K562 (cell line): ENCODE data around the gene TMEM151A. TPM values are rescaled to one million over a fixed set of nuclear protein-coding genes. Genes with fewer than 3 reads are reported as not detected.

Source experiments
- BRD4 ChIP-seq: fragments of 200-600 bp; sonication (generic); IDR thresholded peaks from 2 replicates; pipeline ENCODE4 v1.6.1; 2017; ENCODE audit warnings: inconsistent platforms
- EP400 ChIP-seq: fragments of 450-650 bp; IDR thresholded peaks from 2 replicates; pipeline ENCODE4 v1.6.1; 2017; ENCODE audit warnings: antibody characterized with exemption, mild to moderate bottlenecking, moderate library complexity
- GABPB1 ChIP-seq: sonication (generic); formaldehyde crosslinking; IDR thresholded peaks from 2 replicates; pipeline ENCODE4 v1.8.0; 2022; ENCODE audit warnings: mild to moderate bottlenecking, missing genetic modification reagents
- GMEB1 ChIP-seq: fragments of 250-450 bp; sonication (Bioruptor Pico); IDR thresholded peaks from 2 replicates; pipeline ENCODE4 v1.4.0; 2020; ENCODE audit warnings: mild to moderate bottlenecking
- L3MBTL2 ChIP-seq: fragments of 450-650 bp; IDR thresholded peaks from 2 replicates; pipeline ENCODE4 v1.6.1; 2016; ENCODE audit warnings: mild to moderate bottlenecking, moderate library complexity
- MEIS2 ChIP-seq: fragments of 450-650 bp; IDR thresholded peaks from 2 replicates; pipeline ENCODE4 v1.6.1; 2014; ENCODE audit warnings: mild to moderate bottlenecking; ENCODE audit not compliant: partially characterized antibody
- PML ChIP-seq: IDR thresholded peaks from 2 replicates; pipeline ENCODE4 v1.6.1; 2012; ENCODE audit warnings: low read length, inconsistent platforms
- SMAD1 ChIP-seq: fragments of 150-350 bp; IDR thresholded peaks from 2 replicates; pipeline ENCODE4 v1.6.1; 2014; ENCODE audit warnings: low read length, low read depth; ENCODE audit not compliant: partially characterized antibody
- USF1 ChIP-seq: sonication (generic); formaldehyde crosslinking; IDR thresholded peaks from 2 replicates; pipeline ENCODE4 v1.9.0; 2022; ENCODE audit warnings: mild to moderate bottlenecking, missing genetic modification reagents
- ZBTB7A ChIP-seq: IDR thresholded peaks from 2 replicates; pipeline ENCODE4 v1.6.1; 2011; ENCODE audit warnings: low read depth, mild to moderate bottlenecking, low read length, moderate library complexity, borderline replicate concordance; ENCODE audit not compliant: control insufficient read depth
- ZC3H4 ChIP-seq: sonication (generic); formaldehyde crosslinking; IDR thresholded peaks from 2 replicates; pipeline ENCODE4 v1.9.0; 2021; ENCODE audit warnings: missing genetic modification reagents, borderline replicate concordance
- ZNF121 ChIP-seq: sonication (generic); formaldehyde crosslinking; conservative IDR thresholded peaks from 2 replicates; pipeline ENCODE4 v1.8.0; 2022; ENCODE audit warnings: missing genetic modification reagents
- ZNF76 ChIP-seq: fragments of 250-450 bp; sonication (Bioruptor Pico); IDR thresholded peaks from 2 replicates; pipeline ENCODE4 v1.4.0; 2020; ENCODE audit warnings: mild to moderate bottlenecking, moderate library complexity, borderline replicate concordance
- polyA plus RNA-seq, 8 experiments: library from polyadenylated mRNA; depleted of rRNA in 4 of 8; stranded (reverse) in 5 of 8; unstranded in 3 of 8; fragments of >200 nt; fragmentation: Nextera tagmentation in 2 of 8; fragmentation: Illumina TruSeq in 1 of 8; extraction: Ambion mirVana in 2 of 8; extraction: Trizol in 1 of 8; gene quantifications; 2 replicates each; pipeline versions ENCODE4 v1.2.1 to v1.2.3, GENCODE V29; 2011 to 2014; ENCODE audit warnings: inconsistent platforms in 1 of 8, missing spikeins in 1 of 8
- total RNA-seq, 7 experiments: library from RNA; depleted of rRNA in 6 of 7; stranded (reverse); fragments of >200 nt in 6 of 7; fragmentation: Illumina TruSeq in 2 of 7; extraction: Trizol in 2 of 7; gene quantifications; 2 replicates each; pipeline versions ENCODE4 v1.2.1 to v1.2.3, GENCODE V29; 2011 to 2021; ENCODE audit warnings: low replicate concordance in 1 of 7
- TF ChIP-seq, protein P1 (sequence below): IDR thresholded peaks from 2 replicates; pipeline ENCODE4 v1.6.1; 2011; ENCODE audit warnings: borderline replicate concordance, low read depth, mild to moderate bottlenecking, moderate library complexity, low read length; ENCODE audit not compliant: insufficient read depth, poor library complexity, severe bottlenecking
- TF ChIP-seq, protein P2 (sequence below): sonication (generic); formaldehyde crosslinking; IDR thresholded peaks from 2 replicates; pipeline ENCODE4 v1.5.0; 2020; ENCODE audit warnings: missing genetic modification reagents
- TF ChIP-seq, protein P3 (sequence below): fragments of 200-800 bp; sonication (Bioruptor generic); IDR thresholded peaks from 2 replicates; pipeline ENCODE4 v1.6.1; 2017; ENCODE audit warnings: missing genetic modification characterization, missing compliant biosample characterization
- TF ChIP-seq, protein P4 (sequence below): sonication (generic); formaldehyde crosslinking; IDR thresholded peaks from 2 replicates; pipeline ENCODE4 v1.8.1; 2023; ENCODE audit warnings: mild to moderate bottlenecking, missing genetic modification reagents

The TMEM151A gene
- total and polyA plus RNA-seq, 9 of the 15 experiments (the other 6 are each of a cell fraction or from before 2014, with no cell fraction given), result not detected

DNA sequence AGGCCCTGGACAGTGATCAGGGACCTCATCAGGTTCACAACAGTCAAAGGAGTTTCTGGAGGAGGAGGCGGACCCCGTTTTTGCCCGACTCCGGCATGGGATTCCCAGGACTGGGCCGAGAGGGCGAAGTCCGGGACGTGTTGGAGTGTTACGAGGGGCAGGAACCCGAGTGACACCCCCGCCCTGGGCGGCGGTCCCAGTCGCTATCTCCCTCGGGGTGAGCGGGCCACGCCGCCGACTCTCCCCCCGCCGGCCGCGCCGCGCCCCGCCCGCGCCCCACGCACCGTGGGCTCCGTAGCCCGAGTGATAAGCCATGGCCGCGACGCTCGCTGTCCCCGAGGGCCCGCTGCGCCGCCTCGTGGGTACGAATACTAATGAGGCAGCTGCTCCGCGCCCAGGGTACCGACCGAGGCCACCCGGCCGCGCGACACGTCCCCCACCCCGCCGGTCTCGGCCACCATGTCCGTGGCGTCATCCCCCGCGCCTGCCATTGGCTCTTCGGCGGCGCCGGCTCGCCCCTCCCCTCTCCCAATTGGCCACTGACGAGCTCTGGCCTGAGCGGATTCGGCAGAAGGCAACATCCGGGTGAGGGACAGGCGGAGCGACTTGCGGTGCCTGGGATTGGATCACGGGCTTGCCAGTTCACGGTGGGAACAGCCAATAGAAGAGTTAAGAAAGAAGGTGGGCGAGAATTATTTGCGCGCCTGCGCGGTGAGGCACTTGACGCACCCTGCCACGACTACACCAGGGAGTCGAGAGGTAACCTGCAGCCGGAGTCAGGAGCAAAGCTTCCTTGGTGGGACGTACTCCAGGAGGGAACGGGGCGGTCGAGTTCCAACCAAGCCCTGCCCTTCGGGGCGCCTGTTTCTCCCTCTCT, 2.8 kb upstream of the TMEM151A start, which contains the start of gene YIF1A (continued):
- TF ChIP-seq, protein P1, sequence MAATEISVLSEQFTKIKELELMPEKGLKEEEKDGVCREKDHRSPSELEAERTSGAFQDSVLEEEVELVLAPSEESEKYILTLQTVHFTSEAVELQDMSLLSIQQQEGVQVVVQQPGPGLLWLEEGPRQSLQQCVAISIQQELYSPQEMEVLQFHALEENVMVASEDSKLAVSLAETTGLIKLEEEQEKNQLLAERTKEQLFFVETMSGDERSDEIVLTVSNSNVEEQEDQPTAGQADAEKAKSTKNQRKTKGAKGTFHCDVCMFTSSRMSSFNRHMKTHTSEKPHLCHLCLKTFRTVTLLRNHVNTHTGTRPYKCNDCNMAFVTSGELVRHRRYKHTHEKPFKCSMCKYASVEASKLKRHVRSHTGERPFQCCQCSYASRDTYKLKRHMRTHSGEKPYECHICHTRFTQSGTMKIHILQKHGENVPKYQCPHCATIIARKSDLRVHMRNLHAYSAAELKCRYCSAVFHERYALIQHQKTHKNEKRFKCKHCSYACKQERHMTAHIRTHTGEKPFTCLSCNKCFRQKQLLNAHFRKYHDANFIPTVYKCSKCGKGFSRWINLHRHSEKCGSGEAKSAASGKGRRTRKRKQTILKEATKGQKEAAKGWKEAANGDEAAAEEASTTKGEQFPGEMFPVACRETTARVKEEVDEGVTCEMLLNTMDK, result peak; percentile 41
- TF ChIP-seq, protein P2, sequence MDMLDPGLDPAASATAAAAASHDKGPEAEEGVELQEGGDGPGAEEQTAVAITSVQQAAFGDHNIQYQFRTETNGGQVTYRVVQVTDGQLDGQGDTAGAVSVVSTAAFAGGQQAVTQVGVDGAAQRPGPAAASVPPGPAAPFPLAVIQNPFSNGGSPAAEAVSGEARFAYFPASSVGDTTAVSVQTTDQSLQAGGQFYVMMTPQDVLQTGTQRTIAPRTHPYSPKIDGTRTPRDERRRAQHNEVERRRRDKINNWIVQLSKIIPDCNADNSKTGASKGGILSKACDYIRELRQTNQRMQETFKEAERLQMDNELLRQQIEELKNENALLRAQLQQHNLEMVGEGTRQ (CRISPR knock-in tag), result no peak
- TF ChIP-seq ZNF121 (CRISPR knock-in tag) (no peak), EP400 (peak; percentile 96), BRD4 (peak; percentile 57; the same call in 1 of the 2 replicates), ZBTB7A (peak; percentile 57; the same call in 1 of the 2 replicates), MEIS2 (peak; percentile 76), ZC3H4 (CRISPR knock-in tag) (peak; percentile 73; the same call in 1 of the 2 replicates), GMEB1 (CRISPR knock-in tag) (peak; percentile 81), SMAD1 (peak; percentile 65), PML (peak; percentile 55), L3MBTL2 (peak; percentile 56; the same call in 1 of the 2 replicates), GABPB1 (CRISPR knock-in tag) (peak; percentile 87), ZNF76 (0 out of 2 replicates have a peak, but pooled peaks have one; percentile 37), USF1 (CRISPR knock-in tag) (peak; percentile 60)
- TF ChIP-seq, protein P3, sequence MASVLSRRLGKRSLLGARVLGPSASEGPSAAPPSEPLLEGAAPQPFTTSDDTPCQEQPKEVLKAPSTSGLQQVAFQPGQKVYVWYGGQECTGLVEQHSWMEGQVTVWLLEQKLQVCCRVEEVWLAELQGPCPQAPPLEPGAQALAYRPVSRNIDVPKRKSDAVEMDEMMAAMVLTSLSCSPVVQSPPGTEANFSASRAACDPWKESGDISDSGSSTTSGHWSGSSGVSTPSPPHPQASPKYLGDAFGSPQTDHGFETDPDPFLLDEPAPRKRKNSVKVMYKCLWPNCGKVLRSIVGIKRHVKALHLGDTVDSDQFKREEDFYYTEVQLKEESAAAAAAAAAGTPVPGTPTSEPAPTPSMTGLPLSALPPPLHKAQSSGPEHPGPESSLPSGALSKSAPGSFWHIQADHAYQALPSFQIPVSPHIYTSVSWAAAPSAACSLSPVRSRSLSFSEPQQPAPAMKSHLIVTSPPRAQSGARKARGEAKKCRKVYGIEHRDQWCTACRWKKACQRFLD, result peak; percentile 61; the same call in 1 of the 2 replicates
- TF ChIP-seq, protein P4, sequence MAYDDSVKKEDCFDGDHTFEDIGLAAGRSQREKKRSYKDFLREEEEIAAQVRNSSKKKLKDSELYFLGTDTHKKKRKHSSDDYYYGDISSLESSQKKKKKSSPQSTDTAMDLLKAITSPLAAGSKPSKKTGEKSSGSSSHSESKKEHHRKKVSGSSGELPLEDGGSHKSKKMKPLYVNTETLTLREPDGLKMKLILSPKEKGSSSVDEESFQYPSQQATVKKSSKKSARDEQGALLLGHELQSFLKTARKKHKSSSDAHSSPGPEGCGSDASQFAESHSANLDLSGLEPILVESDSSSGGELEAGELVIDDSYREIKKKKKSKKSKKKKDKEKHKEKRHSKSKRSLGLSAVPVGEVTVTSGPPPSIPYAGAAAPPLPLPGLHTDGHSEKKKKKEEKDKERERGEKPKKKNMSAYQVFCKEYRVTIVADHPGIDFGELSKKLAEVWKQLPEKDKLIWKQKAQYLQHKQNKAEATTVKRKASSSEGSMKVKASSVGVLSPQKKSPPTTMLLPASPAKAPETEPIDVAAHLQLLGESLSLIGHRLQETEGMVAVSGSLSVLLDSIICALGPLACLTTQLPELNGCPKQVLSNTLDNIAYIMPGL (CRISPR knock-in tag), result peak; percentile 74; the same call in 1 of the 2 replicates
